Frontal cortex (tissue), 4 donors: ENCODE data around the gene MCCC2. TPM values are rescaled to one million over a fixed set of nuclear protein-coding genes. Genes with fewer than 3 reads are reported as not detected.
"Not testable (repeated sequence)": the region's sequence is repeated elsewhere in the genome, so short reads cannot be mapped to it uniquely, and the experiment has no call there.

Experiments
- DNase-seq, 2 donors: peaks; one replicate each; pipeline ENCODE4 v3.0.0; 2012; ENCODE audit warnings: low spot score in 2 of 2
- FAIRE-seq: peaks from 2 replicates; lab custom pipeline; 2012; peaks lifted over from hg19 to GRCh38; lab: Jason Lieb, UNC
- total RNA-seq: library from RNA; depleted of rRNA; stranded (reverse); fragments of >200 nt; gene quantifications from one replicate; pipeline ENCODE4 v1.2.3, GENCODE V29; 2014
- donor health status: control.
- donor health status: control.
- donor health status: control.

MCCC2 gene
- total RNA-seq, 1 donor from 2014 or later = 12.2 TPM

GRCh38 chr5:71652803-71653543, 65.8 kb downstream of the MCCC2 start:
- no peak for DNase-seq
- no peak for FAIRE-seq

- FAIRE-seq = no peak
- DNase-seq = no peak
Measured at GRCh38 chr5:71658916-71659662, 71.9 kb downstream of the MCCC2 start.

DNA sequence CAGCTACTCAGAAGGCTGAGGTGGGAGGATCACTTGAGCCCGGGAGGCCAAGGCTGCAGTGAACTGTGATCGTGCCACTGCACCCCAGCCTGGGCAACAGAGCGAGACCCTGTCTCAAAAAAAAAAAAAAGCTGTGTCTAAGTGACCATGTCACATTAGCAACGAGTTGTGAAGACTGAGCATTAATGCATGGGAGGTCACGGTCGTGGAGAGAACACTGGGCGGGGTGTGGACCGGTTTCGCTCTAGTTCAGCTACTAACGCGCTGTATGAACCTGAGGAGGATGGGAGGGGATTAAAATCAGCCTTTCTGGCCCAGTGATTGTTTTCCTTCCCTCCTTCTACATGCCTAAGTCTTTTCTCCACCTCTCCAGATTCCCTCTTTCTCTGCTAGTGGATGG, 75.2 kb downstream of the MCCC2 start:
- no peak for FAIRE-seq
- DNase-seq = no peak

- DNase-seq = no peak
- FAIRE-seq = no peak
Measured at GRCh38 chr5:71663191-71663969, 76.2 kb downstream of the MCCC2 start.

DNA sequence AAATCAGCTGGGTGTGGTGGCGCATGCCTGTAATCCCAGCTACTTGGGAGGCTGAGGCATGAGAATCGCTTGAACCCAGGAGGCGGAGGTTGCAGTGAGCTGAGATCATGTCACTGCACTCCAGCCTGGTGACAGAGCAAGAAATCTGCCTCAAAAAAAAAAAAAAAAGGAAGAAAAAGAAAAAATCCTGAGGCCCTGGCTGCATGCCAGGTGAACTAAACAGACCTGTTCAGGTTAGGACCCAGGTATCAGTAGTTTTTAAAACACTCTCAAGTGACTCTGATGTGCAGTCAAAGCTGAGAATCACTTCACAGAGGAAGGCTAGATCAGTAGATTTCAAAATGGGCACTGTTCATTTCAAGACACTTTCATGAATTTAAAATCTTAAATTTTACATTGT, 77.5 kb downstream of the MCCC2 start:
- not testable (repeated sequence) for DNase-seq, FAIRE-seq

GRCh38 chr5:71666321-71666720, 79.2 kb downstream of the MCCC2 start:
- DNase-seq = no peak
- FAIRE-seq = no peak

DNA sequence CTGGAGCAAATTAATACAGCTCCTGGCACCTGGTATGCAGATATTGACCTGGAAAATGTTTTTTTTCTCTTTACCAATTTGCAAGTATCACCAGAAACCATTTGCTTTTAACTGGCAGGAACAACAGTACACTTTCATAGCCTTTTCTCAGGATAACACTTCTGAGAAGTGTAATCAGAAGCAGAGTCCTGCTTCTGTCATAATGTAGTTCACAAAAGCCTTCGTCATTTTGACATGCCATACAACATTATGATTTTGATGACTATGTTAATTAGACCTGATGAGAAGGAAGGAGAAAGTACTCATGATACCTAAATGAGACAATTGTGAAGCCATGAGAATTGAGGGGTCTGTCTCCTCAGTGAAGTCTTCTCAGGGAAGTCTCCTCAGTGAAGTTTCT, 90.8 kb downstream of the MCCC2 start:
- DNase-seq (no peak), FAIRE-seq (no peak)

DNA sequence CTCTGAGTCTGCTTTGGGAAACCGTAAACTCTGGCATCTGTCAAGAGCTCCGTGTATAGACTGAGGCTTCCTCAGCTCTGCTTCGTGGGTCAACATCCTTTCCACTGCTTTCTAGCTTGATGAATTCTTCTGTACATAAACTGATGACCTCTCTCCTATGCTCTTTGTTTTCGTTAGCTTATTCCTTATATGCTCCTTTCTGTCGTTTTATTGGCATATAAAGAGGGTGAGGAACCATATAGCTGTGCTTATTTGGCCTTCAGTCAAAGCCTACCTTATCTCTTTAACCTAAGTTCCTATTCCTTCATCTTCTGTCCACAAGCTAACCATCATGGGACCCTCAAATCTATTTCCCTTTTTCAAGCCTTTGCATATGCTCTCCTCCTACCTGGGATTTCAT, 92.6 kb downstream of the MCCC2 start:
- DNase-seq (no peak), FAIRE-seq (no peak)

DNA sequence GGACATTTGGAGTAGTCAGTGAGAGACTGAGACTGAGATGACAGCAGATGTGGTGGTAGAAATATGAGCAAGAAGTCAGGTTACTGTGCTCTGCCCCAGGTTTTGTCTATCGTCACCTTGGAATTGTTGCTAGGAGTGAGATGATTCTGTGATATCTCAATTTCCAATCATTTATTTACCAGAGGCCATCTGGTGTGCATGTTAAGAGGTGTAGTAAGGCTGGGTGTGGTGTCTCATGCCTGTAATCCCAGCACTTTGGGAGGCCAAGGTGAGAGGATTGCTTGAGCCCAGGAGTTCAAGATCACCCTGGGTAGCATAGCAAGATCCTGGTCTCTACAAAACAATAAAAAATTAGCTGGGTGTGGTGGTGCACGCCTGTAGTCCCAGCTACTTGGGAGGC, 93.4 kb downstream of the MCCC2 start:
- DNase-seq = no peak

GRCh38 chr5:71681296-71681695, 94.2 kb downstream of the MCCC2 start:
- DNase-seq = no peak
- FAIRE-seq = no peak

More for the DNA sequence above, 93.4 kb downstream of the MCCC2 start:
- no peak for FAIRE-seq

DNA sequence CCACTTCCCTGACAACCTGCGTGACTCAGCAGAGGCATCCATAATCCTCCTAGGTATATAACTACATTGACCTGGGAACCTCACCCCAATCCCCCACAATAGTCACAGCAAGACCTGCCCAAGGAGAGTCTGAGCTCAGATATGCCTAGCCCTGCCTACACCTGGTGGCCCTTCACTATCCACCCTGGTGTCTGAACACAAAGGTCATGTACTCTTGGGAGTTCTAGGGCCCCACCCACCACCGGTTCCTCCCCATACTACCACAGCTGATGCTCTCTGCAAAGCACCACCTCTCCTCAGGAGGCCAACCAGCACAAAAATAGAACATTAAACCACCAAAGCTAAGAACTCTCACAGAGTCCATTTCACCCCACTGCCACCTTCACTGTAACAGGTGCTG, 97.2 kb downstream of the MCCC2 start:
- no peak for DNase-seq
- FAIRE-seq = no peak

GRCh38 chr5:71693828-71694427, 106.8 kb downstream of the MCCC2 start:
- FAIRE-seq (no peak), DNase-seq (no peak)

DNA sequence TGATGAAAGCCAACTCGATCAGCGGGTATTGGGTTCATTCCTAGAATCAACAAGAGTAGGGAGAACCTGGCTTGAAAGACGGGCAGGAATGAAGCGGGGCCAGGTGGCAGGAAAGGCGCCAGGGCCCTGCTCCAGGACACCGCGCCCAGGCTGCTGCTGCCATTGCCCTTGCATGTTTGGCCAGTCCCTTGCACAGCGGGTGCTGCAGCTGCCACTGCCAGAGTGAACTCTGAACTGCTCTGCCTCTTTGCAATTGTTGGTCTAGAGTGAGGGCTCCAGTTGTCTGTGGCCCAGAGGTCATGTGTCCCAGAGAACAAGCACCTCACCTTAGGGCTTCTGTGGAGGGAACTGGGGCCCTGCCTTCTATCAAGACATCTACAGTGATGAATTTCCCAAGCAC, 107.9 kb downstream of the MCCC2 start:
- FAIRE-seq (no peak), DNase-seq (no peak)

- DNase-seq = no peak
- FAIRE-seq = no peak
Measured at GRCh38 chr5:71695595-71695994, 108.5 kb downstream of the MCCC2 start.

DNA sequence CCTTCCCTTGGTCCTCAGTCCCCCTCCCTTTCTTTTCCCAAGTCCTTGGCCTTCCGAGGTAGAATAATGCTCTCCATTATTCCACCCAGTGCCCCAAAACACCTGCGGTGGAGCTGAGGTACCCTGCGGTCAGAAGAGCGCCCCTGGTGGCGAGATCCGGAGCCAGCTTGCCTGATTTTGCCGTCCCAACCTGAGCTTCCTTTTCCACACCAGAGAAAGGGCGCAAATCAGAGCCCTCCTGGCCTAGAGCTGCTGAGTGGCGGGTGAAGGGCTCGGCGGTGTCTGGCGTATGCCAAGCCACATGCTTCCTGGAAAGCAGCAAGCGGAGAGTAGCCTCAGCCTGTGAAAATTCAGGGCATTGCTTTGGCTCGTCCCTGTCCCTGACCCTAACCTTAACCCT, 110.8 kb downstream of the MCCC2 start:
- DNase-seq = no peak
- no peak for FAIRE-seq

DNA sequence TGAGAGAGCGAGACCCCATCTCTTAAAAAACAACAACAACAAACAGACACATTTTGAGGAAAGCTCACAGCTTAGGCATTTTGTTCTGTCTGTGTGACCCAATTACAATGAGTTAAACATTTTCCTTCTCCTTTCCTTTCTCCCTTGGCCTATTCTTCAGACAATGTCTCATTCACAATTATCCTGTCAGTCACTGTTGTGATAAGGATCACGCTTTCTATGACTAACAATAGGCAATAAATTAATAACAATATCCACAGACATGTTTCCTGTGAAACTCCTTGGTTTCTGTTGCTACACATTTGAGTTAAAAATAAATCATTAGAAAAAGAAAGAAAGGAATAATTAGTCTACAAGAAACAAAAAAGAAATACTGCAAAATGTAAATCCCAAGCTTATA, 112.1 kb downstream of the MCCC2 start:
- DNase-seq (no peak), FAIRE-seq (no peak)

DNA sequence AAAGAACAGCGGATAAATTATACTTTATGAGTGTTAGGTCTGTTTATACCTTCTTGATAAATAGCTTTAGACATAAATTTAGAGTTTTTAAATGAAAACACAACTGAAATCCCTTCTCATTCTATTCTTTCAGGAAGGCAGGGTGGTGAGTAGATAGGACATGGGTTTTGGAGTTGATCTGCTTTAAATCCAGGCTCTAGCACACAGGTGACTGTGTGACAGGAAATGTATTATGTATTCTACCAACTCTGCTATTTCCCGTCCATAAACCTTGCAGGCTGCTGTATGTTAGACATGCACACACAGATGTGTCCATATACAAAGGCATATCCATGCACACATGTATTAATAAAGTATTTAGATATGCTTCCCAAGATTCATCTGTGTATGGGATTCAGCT, 112.6 kb downstream of the MCCC2 start:
- FAIRE-seq (no peak), DNase-seq (no peak)

GRCh38 chr5:71700803-71701202, 113.7 kb downstream of the MCCC2 start:
- FAIRE-seq = no peak

DNA sequence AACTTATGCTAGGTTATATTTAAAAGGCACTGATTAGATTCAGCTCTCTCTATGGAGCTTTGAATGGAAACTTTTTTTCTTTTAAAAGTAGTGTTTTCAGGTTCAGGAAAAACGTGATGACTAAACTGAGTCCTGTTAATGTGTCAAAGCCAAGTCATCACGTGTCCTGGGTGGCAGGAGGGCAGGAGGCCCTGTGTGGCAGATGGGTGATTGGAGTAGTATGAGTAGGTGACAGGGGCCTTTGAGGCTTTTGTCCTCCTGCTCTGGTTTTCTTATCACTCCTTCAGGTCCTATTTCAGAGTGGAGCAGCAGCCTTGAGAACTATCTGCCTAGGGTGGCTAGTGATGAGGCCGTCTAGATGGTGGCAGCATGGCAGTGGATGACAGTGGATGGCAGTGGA, 114.3 kb downstream of the MCCC2 start:
- no peak for FAIRE-seq
- no peak for DNase-seq

More at GRCh38 chr5:71700803-71701202, 113.7 kb downstream of the MCCC2 start:
- no peak for DNase-seq

DNA sequence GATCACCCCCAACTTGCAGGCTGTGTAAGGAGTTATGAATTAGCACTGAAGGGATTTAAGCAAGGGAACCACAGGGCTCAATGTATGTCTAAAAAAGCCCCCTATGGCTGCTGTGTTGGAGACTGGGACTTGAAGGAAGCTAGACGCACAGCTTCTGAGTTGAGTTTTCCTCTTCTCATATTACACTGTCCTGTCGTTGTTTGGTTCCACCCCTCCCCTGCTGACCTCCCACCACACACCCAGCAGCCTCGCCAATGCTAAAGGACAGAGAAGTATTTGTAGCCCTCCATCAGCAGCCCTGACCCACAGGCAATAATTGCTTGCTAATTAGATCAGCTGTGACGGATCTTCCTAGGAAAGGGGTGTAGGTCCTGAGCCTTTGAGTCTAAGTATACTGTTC, 116.8 kb downstream of the MCCC2 start:
- FAIRE-seq = no peak
- DNase-seq = no peak
